HG02852 (cell line): ENCODE results near the gene NCAM1.

Experiments used
- ATAC-seq: cut with Tn5 transposase; IDR thresholded peaks from one replicate; pipeline ENCODE4 v1.9.1; 2021; ENCODE audit warnings: mild to moderate bottlenecking, moderate library complexity; ENCODE audit not compliant: unreplicated experiment

NCAM1 gene

GRCh38 chr11:113193016-113193415 lies 231.8 kb downstream of the NCAM1 start:
- no peak for ATAC-seq

- no peak for ATAC-seq
These were observed 232.7 kb downstream of the NCAM1 start for GRCh38 chr11:113193946-113194345.

- no peak for ATAC-seq
These were observed 234.5 kb downstream of the NCAM1 start for GRCh38 chr11:113195728-113196127.

GRCh38 chr11:113197446-113197845 lies 236.2 kb downstream of the NCAM1 start:
- ATAC-seq, result no peak

GRCh38 chr11:113198972-113199661 lies 237.9 kb downstream of the NCAM1 start:
- ATAC-seq, result no peak

GRCh38 chr11:113199866-113200265 lies 238.6 kb downstream of the NCAM1 start:
- no peak for ATAC-seq

- no peak for ATAC-seq
These were observed 240.0 kb downstream of the NCAM1 start for GRCh38 chr11:113201054-113201818.

GRCh38 chr11:113202431-113202830 lies 241.2 kb downstream of the NCAM1 start:
- no peak for ATAC-seq

- ATAC-seq, result no peak
These were observed 242.0 kb downstream of the NCAM1 start for GRCh38 chr11:113203141-113203753.

- ATAC-seq, result no peak
These were observed 243.1 kb downstream of the NCAM1 start for GRCh38 chr11:113204280-113204679.

- ATAC-seq, result no peak
These were observed 252.3 kb downstream of the NCAM1 start for GRCh38 chr11:113213549-113213948.

GRCh38 chr11:113222241-113222640 lies 261.0 kb downstream of the NCAM1 start:
- ATAC-seq, result no peak

- ATAC-seq, result no peak
These were observed 273.7 kb downstream of the NCAM1 start for GRCh38 chr11:113234888-113235287.

GRCh38 chr11:113237261-113237660 lies 276.0 kb downstream of the NCAM1 start:
- no peak for ATAC-seq

GRCh38 chr11:113238721-113239120 lies 277.5 kb downstream of the NCAM1 start:
- ATAC-seq, result no peak

GRCh38 chr11:113240389-113240788 lies 279.2 kb downstream of the NCAM1 start:
- no peak for ATAC-seq

GRCh38 chr11:113240790-113241635 lies 279.8 kb downstream of the NCAM1 start:
- ATAC-seq, result no peak

GRCh38 chr11:113241636-113242054 lies 280.4 kb downstream of the NCAM1 start:
- ATAC-seq, result no peak

GRCh38 chr11:113242060-113242459 lies 280.8 kb downstream of the NCAM1 start:
- ATAC-seq, result no peak

- no peak for ATAC-seq
These were observed 281.7 kb downstream of the NCAM1 start for GRCh38 chr11:113242767-113243397.

- ATAC-seq, result no peak
These were observed 282.5 kb downstream of the NCAM1 start for GRCh38 chr11:113243696-113244095.
